Natural killer cell (primary cell): Measurements from ENCODE around the gene IRF4. TPM values are rescaled to one million over a fixed set of nuclear protein-coding genes. Genes with fewer than 3 reads are reported as not detected.
A peak's percentile ranks its signal among the peaks of the same experiment; 100 is the strongest.

Experiments
- ATAC-seq, 3 donors: fragments of 150-1000 bp in 2 of 3; fragments of 200-7000 bp in 1 of 3; cut with Tn5 transposase; 1 replicate in 1 of 3; 2 replicates in 2 of 3; pipeline ENCODE4 v1.10.0; 2021; ENCODE audit warnings: mild to moderate bottlenecking in 2 of 3, moderate library complexity in 2 of 3
- DNase-seq, 2 donors: peaks; one replicate each; pipeline versions ENCODE4 v3.0.0 to v3.0.0-alpha.2; 2013 to 2021; ENCODE audit warnings: mixed read lengths in 1 of 2
- H3K27ac ChIP-seq: one replicate; pipeline ENCODE4 v1.5.1; 2013; ENCODE audit warnings: mild to moderate bottlenecking, low read length
- H3K27me3 ChIP-seq: one replicate; pipeline ENCODE4 v1.6.1; 2013; ENCODE audit warnings: low read length; ENCODE audit not compliant: control insufficient read depth, insufficient read depth
- H3K36me3 ChIP-seq: one replicate; pipeline ENCODE4 v1.6.1; 2013; ENCODE audit warnings: low read length; ENCODE audit not compliant: control insufficient read depth, insufficient read depth
- H3K4me1 ChIP-seq: one replicate; pipeline ENCODE4 v1.6.1; 2013; ENCODE audit warnings: low read length; ENCODE audit not compliant: control insufficient read depth, insufficient read depth
- H3K4me3 ChIP-seq: one replicate; pipeline ENCODE4 v1.5.1; 2013; ENCODE audit warnings: low read length
- H3K9me3 ChIP-seq: one replicate; pipeline ENCODE4 v1.6.1; 2013; ENCODE audit warnings: low read length; ENCODE audit not compliant: control insufficient read depth, insufficient read depth
- H3K27ac Mint-ChIP-seq, 2 donors: one replicate each; pipeline ENCODE4 v1.8.0; 2022; ENCODE audit warnings: mild to moderate bottlenecking in 2 of 2, mixed read lengths in 2 of 2, moderate library complexity in 1 of 2
- H3K27me3 Mint-ChIP-seq, 2 donors: one replicate each; pipeline ENCODE4 v1.8.0; 2022; ENCODE audit warnings: low read depth in 2 of 2, mixed read lengths in 2 of 2
- H3K36me3 Mint-ChIP-seq: one replicate; pipeline ENCODE4 v1.8.0; 2022; ENCODE audit warnings: mixed read lengths
- H3K4me1 Mint-ChIP-seq, 2 donors: one replicate each; pipeline ENCODE4 v1.8.0; 2022; ENCODE audit warnings: mixed read lengths in 2 of 2
- H3K4me3 Mint-ChIP-seq: one replicate; pipeline ENCODE4 v1.8.0; 2022; ENCODE audit warnings: mild to moderate bottlenecking, moderate library complexity, mixed read lengths
- H3K9me3 Mint-ChIP-seq, 2 donors: one replicate each; pipeline ENCODE4 v1.8.0; 2022; ENCODE audit warnings: mixed read lengths in 2 of 2
- CTCF ChIP-seq: fragments of 200-600 bp; IDR thresholded peaks from one replicate; pipeline ENCODE4 v1.8.0; 2022; ENCODE audit warnings: antibody characterized with exemption
- WGBS: methylation state at CpG from one replicate; pipeline ENCODE4 v1.1.7; 2013; ENCODE audit warnings: missing lambda C conversion rate; ENCODE audit not compliant: insufficient coverage; 5-methylcytosine and 5-hydroxymethylcytosine counted together
- intact Hi-C: fragments of 100-400 bp; cut with micrococcal nuclease; formaldehyde crosslinking; loops from one replicate; pipeline ENCODE4 v1.14.2; 2022
- total RNA-seq, 4 donors: library from RNA; stranded (reverse); fragments of 120-200 nt in 1 of 4; gene quantifications; one replicate each; pipeline versions ENCODE4 v1.2.3 to v1.2.4, GENCODE V29; 2013 to 2022

Gene IRF4
- total RNA-seq, 3 donors from 2014 or later (not counting 1 experiment from before 2014, with no cell fraction given): 3.5 to 37.5 (median 3.5) TPM

- H3K27ac ChIP-seq: no peak overlapping the region
- H3K27me3 Mint-ChIP-seq: no peaks in the 10 kb centered on the region
- no peaks in the 10 kb centered on the region for H3K9me3 Mint-ChIP-seq
- intact Hi-C loops: no loop called here
- ATAC-seq (no peak), DNase-seq (no peak)
- H3K4me3 ChIP-seq: no peak overlapping the region
- peaks cover 40 to 52% of the 10 kb centered on the region in 2 donors for H3K4me1 Mint-ChIP-seq
- no peak overlapping the region for H3K4me3 Mint-ChIP-seq
- TF ChIP-seq CTCF: no peak
- peaks cover 6% of the 10 kb centered on the region for H3K36me3 ChIP-seq
- H3K27ac Mint-ChIP-seq: peak overlapping the region in 1 of 2 donors; percentile 5
- peaks cover 43% of the 10 kb centered on the region for H3K4me1 ChIP-seq
- no peaks in the 10 kb centered on the region for H3K9me3 ChIP-seq
- 86% methylated on average over 10 of the region's 10 CpGs for WGBS
- no peaks in the 10 kb centered on the region for H3K36me3 Mint-ChIP-seq
- H3K27me3 ChIP-seq: no peaks in the 10 kb centered on the region
These were observed 48.2 kb upstream of the IRF4 start for GRCh38 chr6:343226-343935.

GRCh38 chr6:343960-344815 is 47.4 kb upstream of the IRF4 start:
- no peak for TF ChIP-seq CTCF
- H3K4me1 Mint-ChIP-seq: peaks cover 33 to 45% of the 10 kb centered on the region in 2 donors
- DNase-seq (no peak), ATAC-seq (no peak)
- H3K9me3 Mint-ChIP-seq: no peaks in the 10 kb centered on the region
- intact Hi-C loops: no loop called here
- H3K27me3 ChIP-seq: no peaks in the 10 kb centered on the region
- no peak overlapping the region for H3K27ac ChIP-seq
- peak overlapping the region in 1 of 2 donors; percentile 5 for H3K27ac Mint-ChIP-seq
- no peak overlapping the region for H3K4me3 Mint-ChIP-seq
- WGBS: 91% methylated on average over 20 of the region's 20 CpGs
- H3K36me3 ChIP-seq: peaks cover 13% of the 10 kb centered on the region
- H3K27me3 Mint-ChIP-seq: no peaks in the 10 kb centered on the region
- H3K4me3 ChIP-seq: no peak overlapping the region
- no peaks in the 10 kb centered on the region for H3K36me3 Mint-ChIP-seq
- peaks cover 38% of the 10 kb centered on the region for H3K4me1 ChIP-seq
- no peaks in the 10 kb centered on the region for H3K9me3 ChIP-seq

GRCh38 chr6:344816-345340 is 46.7 kb upstream of the IRF4 start:
- no peak overlapping the region for H3K4me3 Mint-ChIP-seq

More at GRCh38 chr6:344816-345340, 46.7 kb upstream of the IRF4 start:
- H3K27ac ChIP-seq: no peak overlapping the region
- peaks cover 2% of the 10 kb centered on the region for H3K36me3 Mint-ChIP-seq
- DNase-seq: no peak
- peaks cover 33% of the 10 kb centered on the region for H3K4me1 ChIP-seq
- H3K36me3 ChIP-seq: peaks cover 13% of the 10 kb centered on the region
- no peak for ATAC-seq
- intact Hi-C loops: no loop called here
- H3K27ac Mint-ChIP-seq: no peak overlapping the region
- H3K4me1 Mint-ChIP-seq: peaks cover 26 to 38% of the 10 kb centered on the region in 2 donors
- WGBS: 74% methylated on average over 8 of the region's 8 CpGs
- no peaks in the 10 kb centered on the region for H3K27me3 ChIP-seq
- no peaks in the 10 kb centered on the region for H3K9me3 ChIP-seq
- no peak overlapping the region for H3K4me3 ChIP-seq
- no peaks in the 10 kb centered on the region for H3K27me3 Mint-ChIP-seq
- no peaks in the 10 kb centered on the region for H3K9me3 Mint-ChIP-seq
- TF ChIP-seq CTCF: no peak
